ENCODE results near the gene KIF21B. TPM values are rescaled to one million over a fixed set of nuclear protein-coding genes. Genes with fewer than 3 reads are reported as not detected.
"Not testable (repeated sequence)": the region's sequence is repeated elsewhere in the genome, so short reads cannot be mapped to it uniquely, and the experiment has no call there.

The KIF21B gene
- total RNA-seq, 4 donors from 2014 or later = 0.29 to 11.3 (median 2.4) TPM

GRCh38 chr1:200963076-200963475, 60.4 kb downstream of the KIF21B start:
- Histone ChIP-seq H3K4me3 (no peak overlapping the region), H3K36me3 (no peaks in the 10 kb centered on the region), H3K9me3 (no peaks in the 10 kb centered on the region), H3K4me1 (no peaks in the 10 kb centered on the region), H3K27me3 (no peaks in the 10 kb centered on the region), H3K27ac (no peak overlapping the region)
- DNase-seq = no peak
- intact Hi-C loops (cut with DNase I; ENCODE audit: low total_unique reads) = no loop called here
- TF ChIP-seq CTCF (IDR thresholded peaks at IDR 0.05) = no peak
- no peak for TF ChIP-seq POLR2A (IDR thresholded peaks at IDR 0.05)

- H3K4me3 ChIP-seq = no peak overlapping the region
- H3K27me3 ChIP-seq = no peaks in the 10 kb centered on the region
- no peak overlapping the region for H3K27ac ChIP-seq
- H3K4me1 ChIP-seq = no peaks in the 10 kb centered on the region
- intact Hi-C loops (cut with DNase I; ENCODE audit: low total_unique reads) = no loop called here
- no peak for DNase-seq
- no peaks in the 10 kb centered on the region for H3K9me3 ChIP-seq
- no peaks in the 10 kb centered on the region for H3K36me3 ChIP-seq
- TF ChIP-seq POLR2A (IDR thresholded peaks at IDR 0.05) = no peak
- TF ChIP-seq CTCF (IDR thresholded peaks at IDR 0.05) = no peak
These were observed 60.9 kb downstream of the KIF21B start for GRCh38 chr1:200962631-200963030.

- H3K4me1 ChIP-seq; intact Hi-C loops (cut with DNase I; ENCODE audit: low total_unique reads); DNase-seq; H3K4me3 ChIP-seq; H3K27me3 ChIP-seq; H3K9me3 ChIP-seq; H3K27ac ChIP-seq; H3K36me3 ChIP-seq: not testable (repeated sequence)
These were observed 61.4 kb downstream of the KIF21B start for GRCh38 chr1:200962151-200962550.

DNA sequence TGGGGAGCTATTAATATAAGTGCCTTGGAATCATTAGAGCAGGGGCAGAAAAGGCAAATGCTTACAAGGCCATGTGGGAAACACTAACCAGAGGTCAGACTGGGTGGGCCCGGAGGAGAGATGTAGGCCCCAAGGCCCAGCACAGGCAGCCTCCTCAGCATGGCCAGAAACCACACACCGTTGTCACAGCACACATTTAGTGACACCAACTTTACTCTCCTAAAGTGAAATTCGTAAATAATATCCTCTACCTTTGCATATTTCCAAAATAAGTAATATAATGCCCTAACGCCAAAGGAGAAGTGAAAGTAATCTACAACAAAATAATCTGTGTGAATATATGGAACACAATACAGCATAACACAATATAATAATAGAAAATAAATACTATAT, 62.6 kb downstream of the KIF21B start:
- Histone ChIP-seq H3K27me3 (no peaks in the 10 kb centered on the region), H3K27ac (no peak overlapping the region), H3K36me3 (no peaks in the 10 kb centered on the region), H3K4me1 (no peaks in the 10 kb centered on the region), H3K9me3 (no peaks in the 10 kb centered on the region), H3K4me3 (no peak overlapping the region)
- intact Hi-C loops (cut with DNase I; ENCODE audit: low total_unique reads) = no loop called here
- DNase-seq = no peak
- TF ChIP-seq POLR2A (IDR thresholded peaks at IDR 0.05) = no peak
- TF ChIP-seq CTCF (IDR thresholded peaks at IDR 0.05) = no peak

DNA sequence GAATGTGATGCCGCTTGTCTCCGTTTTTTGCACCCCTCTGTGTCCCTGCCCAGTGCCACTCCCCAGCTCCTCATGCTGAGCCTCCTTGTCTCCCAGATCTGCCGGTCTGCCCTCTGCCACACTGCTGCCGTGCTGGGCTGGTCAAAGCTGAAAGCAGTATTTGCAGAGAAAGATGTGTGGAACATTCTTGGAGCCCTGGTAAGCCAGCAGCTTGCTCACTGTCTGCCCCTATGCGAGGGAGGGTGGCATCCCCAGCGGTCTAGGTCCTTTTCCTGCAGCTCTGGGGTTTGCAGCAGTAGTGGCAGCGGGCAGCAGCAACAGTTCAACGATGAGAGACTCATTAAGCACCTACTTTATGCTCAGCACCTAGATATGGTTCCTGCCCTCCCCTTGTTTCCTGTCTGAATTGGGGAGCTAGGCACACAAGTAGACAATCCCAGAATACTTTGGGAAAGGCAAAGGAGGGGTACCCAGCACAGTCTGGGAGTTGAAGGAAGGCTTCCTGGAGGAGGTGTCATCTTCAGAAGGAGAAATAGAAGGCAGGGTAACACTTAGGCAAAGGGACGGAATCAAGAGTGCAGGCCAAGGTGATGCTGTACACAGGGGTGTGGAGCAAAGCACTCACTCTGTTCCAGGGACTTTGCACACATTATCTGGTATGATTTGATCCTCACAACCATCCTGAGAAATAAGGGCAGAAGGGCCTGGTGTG, 63.1 kb downstream of the KIF21B start:
- H3K4me1 ChIP-seq = no peaks in the 10 kb centered on the region
- H3K9me3 ChIP-seq = no peaks in the 10 kb centered on the region
- H3K36me3 ChIP-seq = no peaks in the 10 kb centered on the region
- no peak overlapping the region for H3K4me3 ChIP-seq
- TF ChIP-seq POLR2A (IDR thresholded peaks at IDR 0.05) (no peak), CTCF (IDR thresholded peaks at IDR 0.05) (no peak)
- H3K27me3 ChIP-seq = no peaks in the 10 kb centered on the region
- no peak overlapping the region for H3K27ac ChIP-seq
- DNase-seq = no peak
- intact Hi-C loops (cut with DNase I; ENCODE audit: low total_unique reads) = no loop called here

All from uterus (tissue), 4 donors.